GM19193 (cell line): ENCODE data around the gene PPP3CA.

Experiments
- POLR2A ChIP-seq: IDR thresholded peaks from 4 replicates; pipeline ENCODE4 v1.6.1; 2011; ENCODE audit not compliant: insufficient read depth, insufficient read length; ENCODE audit errors: extremely low read depth

Gene PPP3CA

DNA sequence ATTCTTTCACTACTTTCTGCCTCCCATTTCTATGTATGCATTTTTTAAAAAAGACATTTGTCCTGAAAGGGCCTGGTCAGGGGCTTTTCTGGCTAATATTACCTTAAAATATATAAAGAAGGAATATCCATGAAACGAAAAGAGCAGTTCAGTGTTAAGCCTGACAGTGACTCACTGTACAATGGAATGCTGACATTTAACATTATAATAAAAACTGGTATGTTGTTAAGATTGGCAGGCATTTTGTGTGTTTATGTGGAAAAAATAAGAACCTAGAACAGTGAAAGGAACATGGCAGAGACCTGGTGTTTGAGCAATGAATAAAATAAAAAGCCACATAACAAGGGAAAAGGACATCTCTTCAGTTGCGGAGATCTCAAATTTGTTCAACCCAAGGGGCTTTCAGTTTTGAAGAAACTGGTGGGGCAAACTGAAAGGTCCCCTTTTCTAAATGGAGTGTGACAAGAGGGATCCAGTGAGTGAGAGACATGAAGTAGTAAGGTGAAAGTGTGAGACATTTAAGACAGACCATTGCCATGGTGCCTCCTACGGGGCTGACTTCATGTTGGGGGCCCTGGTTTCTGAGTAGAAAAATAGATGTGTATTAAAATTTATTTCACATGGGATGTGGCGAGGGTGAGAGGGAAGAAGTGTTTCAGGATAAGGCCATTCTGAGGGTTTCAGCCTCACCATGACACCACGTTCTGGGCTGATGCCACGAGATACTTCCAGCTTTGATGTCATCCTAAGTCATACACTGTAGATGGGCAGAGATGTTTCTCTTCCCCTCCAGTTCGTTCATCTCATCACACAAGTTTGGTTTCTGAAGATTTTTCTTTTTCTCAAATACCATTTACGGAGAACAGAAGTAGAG, 324.9 kb downstream of the PPP3CA start:
- no peak for TF ChIP-seq POLR2A

DNA sequence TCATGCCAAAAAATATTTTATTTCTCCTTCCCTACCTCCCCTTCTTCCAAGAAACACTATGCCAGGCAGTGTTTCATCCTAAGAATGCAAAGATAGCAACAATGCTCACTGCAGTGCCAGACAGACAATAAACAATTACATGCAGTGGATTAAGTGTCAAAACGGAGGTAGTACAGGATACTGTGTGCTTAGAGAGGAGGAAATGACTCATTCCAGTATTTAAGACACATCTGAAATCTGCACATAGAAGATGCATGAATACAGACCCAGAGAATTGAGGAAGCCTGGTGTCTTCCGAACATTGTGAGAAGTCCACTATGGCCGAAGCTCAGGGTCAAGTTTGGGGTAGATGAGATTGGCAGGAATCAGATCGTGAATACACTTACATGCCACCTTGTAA, 326.4 kb downstream of the PPP3CA start:
- no peak for TF ChIP-seq POLR2A

DNA sequence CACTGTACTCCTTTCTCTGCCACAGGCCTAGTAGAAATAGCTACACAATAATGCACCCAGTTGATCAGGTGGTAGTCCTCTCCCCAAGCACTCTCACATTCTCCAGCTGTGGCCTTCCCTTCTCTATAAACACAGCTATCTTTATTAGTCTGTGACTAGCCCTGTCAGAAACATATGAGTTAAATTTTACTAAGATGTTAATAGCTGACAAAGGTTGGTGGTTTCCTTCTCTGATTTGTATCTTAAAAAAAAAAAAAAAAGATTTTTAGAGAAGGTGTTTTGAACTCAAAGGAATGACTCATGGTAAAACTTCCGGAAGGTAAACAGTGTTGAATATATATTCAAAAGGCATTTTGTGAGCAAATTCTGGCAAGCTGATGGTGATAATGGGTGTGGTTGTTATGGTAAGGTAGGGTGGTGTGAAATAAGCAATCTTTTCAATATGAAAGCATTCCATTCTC, 327.4 kb downstream of the PPP3CA start:
- no peak for TF ChIP-seq POLR2A

DNA sequence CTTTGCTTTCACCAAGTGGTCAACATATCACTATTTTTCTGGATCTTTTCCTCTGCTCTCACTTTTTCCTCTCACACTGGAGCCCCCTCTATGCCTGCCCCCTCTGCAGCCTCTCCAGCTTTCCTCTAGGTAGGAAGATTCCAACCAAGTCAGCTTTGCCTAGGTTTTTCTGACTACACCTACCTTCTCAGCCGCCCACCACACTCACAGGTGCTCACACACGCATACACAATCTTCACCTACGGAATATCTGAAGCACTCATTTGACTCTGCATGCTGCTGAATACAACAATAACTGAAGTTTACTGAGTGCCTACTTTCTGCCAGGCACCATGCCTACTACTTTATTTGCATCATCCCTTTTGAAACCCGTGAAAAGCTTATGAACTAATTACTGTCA, 328.0 kb downstream of the PPP3CA start:
- TF ChIP-seq POLR2A: no peak

DNA sequence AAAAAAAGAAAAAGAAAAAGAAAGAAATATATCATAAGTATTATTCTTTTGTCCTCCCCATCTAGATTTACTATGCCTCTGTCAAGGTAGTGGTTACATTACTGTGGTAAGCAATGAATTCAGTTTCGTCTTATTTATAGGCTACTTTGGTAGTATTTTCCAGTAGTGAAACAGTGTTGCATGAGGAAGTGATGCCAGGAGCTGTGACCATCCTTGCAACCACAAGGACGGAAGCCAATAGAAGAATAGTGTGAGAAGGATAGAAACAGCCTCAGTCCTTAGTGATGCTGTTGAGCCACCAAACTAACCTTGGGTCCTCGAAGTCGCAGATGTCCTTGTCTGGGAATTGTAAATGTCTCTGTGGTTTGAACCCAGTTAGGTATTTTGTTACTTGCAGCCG, 328.5 kb downstream of the PPP3CA start:
- TF ChIP-seq POLR2A: no peak

DNA sequence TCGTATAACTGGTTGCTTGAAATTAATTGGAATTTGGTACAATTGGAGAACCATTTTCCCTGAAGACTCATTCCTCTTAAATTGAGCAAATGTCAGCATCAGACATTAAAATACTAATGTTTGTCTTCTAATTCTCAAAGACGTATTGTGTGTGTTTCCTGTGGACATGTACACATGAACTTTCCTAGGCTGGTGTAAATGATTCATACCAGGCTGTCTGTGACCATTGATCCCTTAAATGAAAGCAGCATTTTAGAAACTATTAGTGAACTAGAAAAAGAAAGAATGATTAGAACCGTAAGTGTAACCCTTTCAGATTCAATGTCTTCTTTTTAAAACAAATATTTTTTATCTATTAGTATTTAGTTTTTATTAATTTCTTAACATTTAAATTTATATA, 332.9 kb downstream of the PPP3CA start:
- TF ChIP-seq POLR2A: no peak

DNA sequence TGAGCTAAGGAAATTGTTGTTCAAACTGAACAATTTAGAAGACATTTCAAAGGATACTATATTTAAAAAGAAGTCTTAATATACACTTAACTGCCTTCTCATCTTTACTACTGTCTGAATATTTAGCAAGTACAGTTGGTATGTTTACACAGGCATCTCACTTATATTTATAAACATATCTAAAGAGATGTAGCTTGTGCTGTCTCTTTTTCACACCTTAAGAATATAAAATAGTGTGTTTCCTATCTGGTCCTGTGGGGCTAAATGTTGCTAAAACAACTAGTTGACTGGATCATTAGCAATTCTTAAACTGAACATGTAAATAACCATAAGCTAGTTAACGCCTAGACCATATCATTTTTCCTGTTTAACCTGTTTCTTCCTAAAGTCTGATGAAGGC, 336.3 kb downstream of the PPP3CA start:
- TF ChIP-seq POLR2A: no peak

DNA sequence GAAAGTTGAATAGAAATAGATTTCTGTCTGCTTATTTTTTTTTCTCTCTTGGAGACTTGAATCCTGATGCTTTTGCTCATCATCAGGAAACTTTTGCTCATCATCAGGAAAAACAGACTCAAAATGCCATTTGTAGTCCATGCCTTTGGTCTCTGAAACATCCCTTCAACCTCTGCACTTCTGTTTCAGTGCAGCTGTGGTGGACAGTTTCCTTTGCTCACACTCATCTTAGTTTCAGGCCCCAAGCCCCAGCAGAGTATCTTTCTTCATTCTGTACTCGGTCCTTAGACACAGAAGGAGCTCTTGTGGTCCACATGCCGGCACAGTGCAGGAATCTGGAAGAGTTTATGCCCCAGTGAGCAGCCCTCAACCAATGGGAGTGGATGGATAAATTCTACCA, 337.9 kb downstream of the PPP3CA start:
- TF ChIP-seq POLR2A: no peak

DNA sequence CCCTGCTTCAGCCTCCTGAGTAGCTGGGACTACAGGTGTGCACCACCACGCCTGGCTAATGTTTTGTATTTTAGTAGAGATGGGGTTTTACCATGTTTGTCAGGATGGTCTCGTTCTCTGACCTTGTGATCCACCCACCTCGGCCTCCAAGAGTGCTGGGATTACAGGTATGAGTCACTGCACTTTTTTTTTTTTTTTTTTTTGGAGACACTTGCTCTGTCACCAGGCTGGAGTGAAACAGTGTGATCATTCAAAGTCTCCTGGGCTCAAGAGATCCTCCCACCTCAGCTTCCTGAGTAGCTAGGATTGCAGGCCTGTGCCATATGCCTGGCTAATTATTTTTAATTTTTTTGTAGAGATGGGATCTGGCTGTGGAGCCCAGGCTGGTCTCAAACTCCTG, 338.8 kb downstream of the PPP3CA start:
- TF ChIP-seq POLR2A: no peak

DNA sequence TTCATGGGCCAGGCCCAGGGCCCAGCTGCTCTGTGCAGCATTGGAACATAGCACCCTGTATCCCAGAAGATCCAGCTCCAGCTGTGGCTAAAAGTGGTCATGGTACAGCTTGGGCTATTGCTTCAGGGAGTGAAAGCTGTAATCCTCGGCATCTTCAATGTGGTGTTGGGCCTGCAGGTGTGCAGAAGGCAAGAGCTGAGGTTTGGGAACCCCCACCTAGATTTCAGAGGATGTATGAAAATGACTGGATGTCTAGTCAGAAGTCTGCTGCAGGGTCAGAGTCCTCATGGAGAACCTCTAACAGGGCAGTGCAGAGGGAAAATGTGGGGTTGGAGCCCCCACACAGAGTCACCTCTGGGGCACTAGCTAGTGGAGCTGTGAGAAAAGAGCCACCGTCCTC, 341.7 kb downstream of the PPP3CA start:
- TF ChIP-seq POLR2A: no peak

DNA sequence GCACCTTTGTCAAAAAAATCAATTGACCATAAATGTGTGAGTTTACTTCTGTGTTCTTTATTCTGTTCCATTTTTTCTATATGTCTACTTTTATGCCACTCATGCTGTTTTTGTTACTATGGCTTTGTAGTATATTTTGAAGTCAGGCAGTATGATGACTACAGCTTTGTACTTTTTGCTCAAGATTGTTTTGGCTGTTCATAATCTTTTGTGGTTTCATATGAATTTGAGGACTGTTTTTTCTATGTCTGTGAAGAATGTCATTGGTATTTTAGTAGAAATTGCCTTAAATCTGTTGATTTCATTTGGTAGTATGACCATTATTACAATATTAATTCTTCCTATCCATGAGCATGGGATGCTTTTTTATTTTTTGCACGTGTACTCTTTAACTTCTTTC, 346.8 kb downstream of the PPP3CA start:
- TF ChIP-seq POLR2A: no peak

DNA sequence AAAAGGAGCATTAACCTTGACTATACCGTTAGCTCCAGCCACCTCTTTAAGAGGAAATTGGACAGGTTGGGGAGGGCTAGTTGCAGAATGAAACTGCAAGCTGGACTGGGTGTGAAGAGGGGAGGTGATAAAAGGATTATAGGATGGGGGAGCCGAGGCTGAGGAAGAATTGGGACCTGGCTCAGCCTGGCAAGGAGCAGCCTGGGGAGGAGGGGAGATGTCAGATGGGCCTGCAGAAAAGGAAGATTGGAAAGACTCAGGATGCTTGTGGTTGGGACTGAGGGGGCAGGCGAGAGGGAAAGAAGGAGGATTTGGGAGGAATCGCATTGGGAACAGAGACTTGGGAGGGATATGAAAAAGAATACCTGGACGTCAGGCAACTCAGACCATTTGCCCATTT, 351.7 kb downstream of the PPP3CA start:
- no peak for TF ChIP-seq POLR2A

DNA sequence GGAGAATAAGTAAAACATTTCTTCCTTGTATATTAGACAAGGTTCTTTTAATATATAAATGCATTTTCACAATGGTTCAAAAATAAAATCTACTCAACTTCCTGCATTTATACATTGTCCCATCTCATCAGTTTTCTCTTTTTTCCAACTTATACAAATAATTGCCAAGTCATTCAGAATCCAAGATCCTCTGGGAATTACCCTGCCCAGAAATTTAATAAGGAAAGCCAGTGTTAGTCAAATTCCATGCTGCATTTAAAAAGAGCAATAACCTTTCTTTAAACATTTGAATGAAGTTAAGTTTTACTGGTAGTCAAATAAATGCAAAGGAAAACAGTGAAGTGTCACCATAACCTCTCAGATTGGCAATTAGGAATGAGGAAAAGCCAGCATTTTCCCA, 357.9 kb downstream of the PPP3CA start:
- no peak for TF ChIP-seq POLR2A

DNA sequence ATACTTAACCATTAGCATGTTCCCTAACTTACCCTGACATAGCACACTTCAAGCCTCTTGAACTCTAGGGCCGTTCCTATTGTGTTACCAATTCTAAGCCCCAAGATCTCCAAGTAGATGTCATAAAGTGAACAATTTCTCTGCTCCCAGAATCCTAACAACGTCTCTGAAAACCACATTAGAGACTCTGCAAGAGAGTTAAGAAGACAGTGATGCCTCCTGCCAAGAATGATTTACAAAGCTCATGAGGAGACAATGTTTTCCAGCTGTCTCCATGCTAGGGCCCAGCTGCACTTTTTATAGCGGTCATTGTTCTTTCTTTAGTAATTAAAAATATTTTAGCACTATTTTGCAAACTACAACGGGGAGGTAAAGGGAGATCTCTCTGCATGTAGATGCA, 358.4 kb downstream of the PPP3CA start:
- TF ChIP-seq POLR2A: no peak

DNA sequence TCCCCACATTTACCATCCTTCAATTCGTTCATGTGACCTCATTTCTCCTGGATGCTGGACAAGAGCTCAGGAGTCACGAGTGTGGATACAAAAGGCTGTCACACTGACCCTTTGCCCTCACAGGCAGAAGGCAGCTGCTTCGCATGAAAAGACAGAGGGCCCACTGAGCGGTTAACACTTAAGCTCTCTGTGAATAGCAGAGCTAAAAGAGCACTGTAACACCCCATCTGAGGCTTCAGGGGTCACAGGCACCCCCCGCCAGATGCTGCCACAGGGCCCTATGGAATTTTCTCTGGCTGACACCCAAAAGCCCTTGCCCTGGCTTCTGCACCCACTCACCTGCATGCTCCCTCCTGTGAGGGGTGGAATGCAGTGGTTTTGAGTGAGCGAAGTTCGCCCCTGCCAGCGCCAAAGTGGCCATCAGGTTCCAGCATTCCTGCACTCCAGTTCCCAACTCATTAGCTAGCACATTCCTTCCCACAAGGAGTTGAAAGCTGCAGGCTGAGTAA, 360.9 kb downstream of the PPP3CA start:
- TF ChIP-seq POLR2A: no peak

DNA sequence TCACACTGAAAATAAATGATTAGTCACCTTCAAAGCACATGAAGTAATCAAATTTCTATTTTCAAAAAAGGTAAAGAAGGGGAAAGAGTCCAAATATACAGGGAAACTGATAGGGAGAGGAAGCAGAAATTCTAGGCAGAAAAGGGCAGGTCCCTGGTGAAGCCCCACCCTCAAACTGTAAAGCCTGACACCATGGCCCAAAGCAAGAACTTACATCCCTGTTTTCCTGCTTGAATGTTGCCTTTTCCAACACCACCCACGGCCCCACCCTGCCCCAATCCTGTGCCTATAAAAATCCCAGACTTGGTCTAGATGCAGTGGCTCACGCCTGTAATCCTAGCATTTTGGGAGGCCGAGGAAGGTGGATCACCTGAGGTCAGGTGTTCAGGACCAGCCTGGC, 361.8 kb downstream of the PPP3CA start:
- no peak for TF ChIP-seq POLR2A
